Endothelial cell of umbilical vein (primary cell): ENCODE data around the gene GFPT2. TPM values are rescaled to one million over a fixed set of nuclear protein-coding genes. Genes with fewer than 3 reads are reported as not detected.
A peak's percentile ranks its signal among the peaks of the same experiment; 100 is the strongest.

Source experiments
- BruUV-seq: library from RNA; stranded (reverse); fragments of 400-500 nt; replicated peaks from 2 replicates; lab custom pipeline; 2021; lab: Mats Ljungman, UMichigan
- CTCF ChIA-PET: fragments of 300-600, 350-600 bp; sonication (Branson Sonifier 250); formaldehyde crosslinking; loops from one replicate; lab custom pipeline; 2021; ENCODE audit warnings: antibody characterized with exemption, inconsistent platforms; lab: Charles Lee
- POLR2A ChIA-PET: fragments of 300-600, 350-600 bp; sonication (Branson Sonifier 250); formaldehyde crosslinking; loops from one replicate; lab custom pipeline; 2021; ENCODE audit warnings: antibody characterized with exemption, inconsistent platforms; lab: Charles Lee
- DNase-seq: peaks from one replicate; pipeline ENCODE4 v3.0.0-alpha.2; 2011; ENCODE audit warnings: low read depth, low spot score
- FAIRE-seq: peaks from 2 replicates; lab custom pipeline; 2011; peaks lifted over from hg19 to GRCh38; lab: Jason Lieb, UNC
- H2AFZ ChIP-seq: 2 replicates; pipeline ENCODE4 v1.6.0; 2012; ENCODE audit warnings: low read depth, low read length, control low read depth, inconsistent platforms
- H3K27ac ChIP-seq: 2 replicates; pipeline ENCODE4 v1.5.1; 2011; ENCODE audit warnings: low read depth, mild to moderate bottlenecking, control low read depth, low read length, moderate library complexity; ENCODE audit not compliant: insufficient read depth
- H3K27me3 ChIP-seq, 2 experiments: 2 replicates each; pipeline versions ENCODE4 v1.6.0 to v1.6.1; 2011; ENCODE audit warnings: low read length in 2 of 2, mixed read lengths in 1 of 2; ENCODE audit not compliant: control insufficient read depth in 2 of 2, insufficient read depth in 2 of 2
- H3K36me3 ChIP-seq, 2 experiments: 2 replicates in 1 of 2; 3 replicates in 1 of 2; pipeline ENCODE4 v1.5.1; 2011; ENCODE audit warnings: low read length in 2 of 2, mild to moderate bottlenecking in 1 of 2, moderate library complexity in 1 of 2; ENCODE audit not compliant: control insufficient read depth in 2 of 2, insufficient read depth in 2 of 2; ENCODE audit errors: extremely low read depth in 1 of 2
- H3K4me1 ChIP-seq: 3 replicates; pipeline ENCODE4 v1.5.1; 2011; ENCODE audit warnings: mild to moderate bottlenecking, low read length; ENCODE audit not compliant: control insufficient read depth, insufficient read depth; ENCODE audit errors: extremely low read depth
- H3K4me2 ChIP-seq: 2 replicates; pipeline ENCODE4 v1.6.1; 2011; ENCODE audit warnings: low read length, control low read depth, mixed read lengths; ENCODE audit not compliant: insufficient read depth
- H3K4me3 ChIP-seq, 3 experiments: fragments of 200-600 bp in 1 of 3; sonication (generic), shearing (Covaris generic) in 1 of 3; replicated peaks in 1 of 3; 2 replicates each; pipeline ENCODE4 v1.5.1; 2011 to 2016; ENCODE audit warnings: control low read depth in 3 of 3, low read length in 3 of 3, mild to moderate bottlenecking in 2 of 3, inconsistent platforms in 1 of 3, low read depth in 1 of 3, moderate library complexity in 1 of 3; ENCODE audit not compliant: insufficient read depth in 1 of 3
- H3K79me2 ChIP-seq: 2 replicates; pipeline ENCODE4 v1.6.0; 2012; ENCODE audit warnings: low read length, inconsistent platforms; ENCODE audit not compliant: control insufficient read depth, insufficient read depth
- H3K9ac ChIP-seq: replicated peaks from 2 replicates; pipeline ENCODE3; 2011; ENCODE audit warnings: low read length, control low read depth; ENCODE audit not compliant: insufficient read depth; ENCODE audit errors: extremely low read depth
- H3K9me1 ChIP-seq: replicated peaks from 3 replicates; pipeline ENCODE4 v1.6.0; 2011; ENCODE audit warnings: mild to moderate bottlenecking, low read length; ENCODE audit not compliant: control insufficient read depth, insufficient read depth; ENCODE audit errors: extremely low read depth
- H3K9me3 ChIP-seq: replicated peaks from 2 replicates; pipeline ENCODE4 v1.5.1; 2012; ENCODE audit warnings: low read length, inconsistent platforms; ENCODE audit not compliant: control insufficient read depth, insufficient read depth
- H4K20me1 ChIP-seq: replicated peaks from 2 replicates; pipeline ENCODE3; 2011; ENCODE audit warnings: mild to moderate bottlenecking, low read length; ENCODE audit not compliant: control insufficient read depth, insufficient read depth; ENCODE audit errors: extremely low read depth
- CTCF ChIP-seq, 2 donors: IDR thresholded peaks; 1 replicate in 1 of 2; 2 replicates in 1 of 2; pipeline ENCODE4 v1.5.1; 2011; ENCODE audit warnings: low read length in 2 of 2, mild to moderate bottlenecking in 2 of 2, moderate library complexity in 2 of 2, control low read depth in 1 of 2, inconsistent platforms in 1 of 2, low read depth in 1 of 2; ENCODE audit not compliant: insufficient read depth in 1 of 2; ENCODE audit errors: extremely low read depth in 1 of 2
- EZH2 ChIP-seq: IDR thresholded peaks from 2 replicates; pipeline ENCODE4 v1.6.1; 2012; ENCODE audit warnings: borderline replicate concordance, low read depth, mild to moderate bottlenecking, moderate library complexity, low read length, inconsistent platforms; ENCODE audit not compliant: severe bottlenecking
- FOS ChIP-seq: IDR thresholded peaks from 2 replicates; pipeline ENCODE4 v1.6.1; 2011; ENCODE audit warnings: mild to moderate bottlenecking, low read length, moderate library complexity, borderline replicate concordance; ENCODE audit not compliant: insufficient read depth
- GATA2 ChIP-seq: IDR thresholded peaks from 2 replicates; pipeline ENCODE4 v1.7.0; 2011; ENCODE audit warnings: low read depth, mild to moderate bottlenecking, moderate library complexity, mixed read lengths, low read length; ENCODE audit not compliant: insufficient read length, insufficient read depth
- JUN ChIP-seq: IDR thresholded peaks from 2 replicates; pipeline ENCODE4 v1.6.1; 2011; ENCODE audit warnings: borderline replicate concordance, low read depth; ENCODE audit not compliant: insufficient read length, insufficient read depth
- MAX ChIP-seq: IDR thresholded peaks from 2 replicates; pipeline ENCODE4 v1.6.1; 2011; ENCODE audit not compliant: insufficient read depth, insufficient read length
- MYC ChIP-seq: IDR thresholded peaks from one replicate; pipeline ENCODE4 v1.6.1; 2011; ENCODE audit warnings: mild to moderate bottlenecking, low read depth, low read length
- POLR2A ChIP-seq: IDR thresholded peaks from 2 replicates; pipeline ENCODE4 v1.6.1; 2012; ENCODE audit warnings: low read depth, mild to moderate bottlenecking, control low read depth, low read length
- POLR2AphosphoS5 ChIP-seq: IDR thresholded peaks from 2 replicates; pipeline ENCODE4 v1.6.1; 2012; ENCODE audit warnings: low read depth, mild to moderate bottlenecking, control low read depth, low read length, moderate library complexity; ENCODE audit not compliant: insufficient read depth
- dilution Hi-C: fragments of 300-500 bp; cut with MboI; formaldehyde crosslinking; loops from one replicate; pipeline ENCODE4 v1.15.0; 2019; ENCODE audit warnings: low sequenced_read_pairs; ENCODE audit not compliant: extremely low pct_ligation_motif_present
- intact Hi-C: fragments of 100-400 bp; cut with micrococcal nuclease; formaldehyde crosslinking; loops from one replicate; pipeline ENCODE4 v1.10.0; 2022
- polyA plus RNA-seq, 4 experiments: library from polyadenylated mRNA; depleted of rRNA in 3 of 4; stranded (reverse) in 3 of 4; unstranded in 1 of 4; fragments of >200 nt; gene quantifications; 2 replicates each; pipeline versions ENCODE4 v1.2.1 to v1.2.3, GENCODE V29; 2011 to 2012; ENCODE audit warnings: missing spikeins in 1 of 4
- total RNA-seq: library from RNA; stranded (reverse); gene quantifications from 2 replicates; pipeline ENCODE4 v1.2.3, GENCODE V29; 2021

Gene GFPT2
- total and polyA plus RNA-seq, 2 donors (not counting 3 experiments of a cell fraction or from before 2014, with no cell fraction given) = 4.3 to 4.5 TPM

- Histone ChIP-seq H3K9me3 (no peaks in the 10 kb centered on the region), H3K9ac (peak overlapping the region; percentile 67), H3K27ac (no peak overlapping the region), H3K4me3 (peak overlapping the region; percentile 5 to 47 (median 38)), H3K79me2 (no peaks in the 10 kb centered on the region), H3K9me1 (no peaks in the 10 kb centered on the region), H2AFZ (peak overlapping the region; percentile 80), H3K36me3 (no peaks in the 10 kb centered on the region), H3K27me3 (no peaks in the 10 kb centered on the region), H3K4me2 (peak overlapping the region; percentile 43), H4K20me1 (no peaks in the 10 kb centered on the region), H3K4me1 (peaks cover 2% of the 10 kb centered on the region)
- dilution Hi-C loops (no loop called here), intact Hi-C loops (no loop called here)
- FAIRE-seq (peak; percentile 89), DNase-seq (peak; percentile 75)
- no peak for TF ChIP-seq POLR2A
- TF ChIP-seq POLR2AphosphoS5 = peak; percentile 44
- TSS peak; percentile 30 for BruUV-seq
- CTCF ChIA-PET = interaction anchor here (0.9 to 3.8 kb wide), 8 partner anchors 15 to 159 kb away, joined by 3 to 69 read pairs (median 8); partner anchors contain the start of genes MAPK9 and RASGEF1C
- POLR2A ChIA-PET = no interaction called here
Observed at GRCh38 chr5:180313677-180314505, 39.2 kb downstream of the GFPT2 start.

- Histone ChIP-seq H3K9me3 (no peaks in the 10 kb centered on the region), H3K9ac (no peak overlapping the region), H3K36me3 (no peaks in the 10 kb centered on the region), H3K4me2 (no peak overlapping the region), H3K9me1 (no peaks in the 10 kb centered on the region), H3K27me3 (no peaks in the 10 kb centered on the region), H4K20me1 (no peaks in the 10 kb centered on the region), H2AFZ (no peak overlapping the region), H3K4me3 (no peak overlapping the region), H3K79me2 (no peaks in the 10 kb centered on the region), H3K27ac (no peak overlapping the region), H3K4me1 (peaks cover 2% of the 10 kb centered on the region)
- FAIRE-seq = no peak
- DNase-seq = no peak
- intact Hi-C loops (no loop called here), dilution Hi-C loops (no loop called here)
- TF ChIP-seq FOS (no peak), MYC (no peak), MAX (no peak), POLR2A (no peak), JUN (no peak), GATA2 (no peak), CTCF (IDR thresholded peaks at IDR 0.05; ENCODE audit: extremely low read depth in 1 of 2, insufficient read depth in 1 of 2, low read depth in 1 of 2, low read length in 2 of 2) (no peak), POLR2AphosphoS5 (no peak), EZH2 (no peak)
- POLR2A ChIA-PET = no interaction called here
- BruUV-seq = no TSS peak
- CTCF ChIA-PET = interaction anchor here (1.5 kb wide), 1 partner anchor 17 kb away, joined by 7 read pairs; no protein-coding TSS in a partner anchor
Observed at GRCh38 chr5:180311216-180311615, 41.9 kb downstream of the GFPT2 start.
